ENCODE results near the gene SLC22A8. TPM values are rescaled to one million over a fixed set of nuclear protein-coding genes. Genes with fewer than 3 reads are reported as not detected.
"Not testable (repeated sequence)": the region's sequence is repeated elsewhere in the genome, so short reads cannot be mapped to it uniquely, and the experiment has no call there.

SLC22A8 gene
- not detected for polyA plus RNA-seq (2013, experiment 1 of 2)
- polyA plus RNA-seq (2013, experiment 2 of 2): not detected

GRCh38 chr11:63015521-63016215, at the start of gene SLC22A8:
Gene SLC22A8, minus strand, starts transcription at chr11:63015841. Its CDS starts 883 bp downstream, at chr11:63014958.
- Histone ChIP-seq H3K4me3 (ENCODE audit: low read length) (no peak within 1 kb of the TSS), H3K27me3 (ENCODE audit: insufficient read depth, low read length) (no peaks in the 10 kb centered on the region), H3K9ac (ENCODE audit: low read depth, low read length) (no peak within 1 kb of the TSS), H3K4me1 (ENCODE audit: insufficient read depth, low read length) (no peaks in the 10 kb centered on the region), H3K27ac (ENCODE audit: low read depth, low read length) (no peak within 1 kb of the TSS), H3K9me3 (ENCODE audit: insufficient read depth, low read depth, low read length) (no peaks in the 10 kb centered on the region), H3K36me3 (ENCODE audit: insufficient read depth, low read length) (no peaks in the 10 kb centered on the region)
- WGBS: 61% methylated on average over 18 of the region's 18 CpGs

GRCh38 chr11:63046203-63046602, 30.6 kb upstream of the SLC22A8 start:
- H3K4me1 ChIP-seq (ENCODE audit: insufficient read depth, low read length); H3K4me3 ChIP-seq (ENCODE audit: low read length); H3K27ac ChIP-seq (ENCODE audit: low read depth, low read length); H3K9me3 ChIP-seq (ENCODE audit: insufficient read depth, low read depth, low read length); H3K36me3 ChIP-seq (ENCODE audit: insufficient read depth, low read length); H3K27me3 ChIP-seq (ENCODE audit: insufficient read depth, low read length); H3K9ac ChIP-seq (ENCODE audit: low read depth, low read length): not testable (repeated sequence)
- 88% methylated on average over 1 of the region's 1 CpG for WGBS

DNA sequence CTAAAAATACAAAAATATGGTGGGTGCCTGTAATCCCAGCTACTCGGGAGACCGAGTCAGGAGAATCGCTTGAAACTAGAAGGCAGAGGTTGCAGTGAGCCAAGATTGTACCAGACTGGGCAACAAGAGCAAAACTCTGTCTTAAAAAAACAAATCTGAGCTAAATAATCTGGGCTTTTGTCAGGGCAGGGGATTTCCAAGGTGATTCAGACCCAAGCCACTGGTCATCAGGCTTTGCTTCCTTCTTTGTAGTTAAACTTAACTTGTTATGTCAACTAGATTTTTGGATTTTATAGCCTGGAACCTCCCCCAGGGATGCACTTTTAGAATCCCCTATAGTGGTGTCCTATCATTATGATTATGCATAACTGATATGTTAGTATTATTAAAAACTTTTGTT, 27.0 kb upstream of the SLC22A8 start:
- no peaks in the 10 kb centered on the region for H3K27me3 ChIP-seq (ENCODE audit: insufficient read depth, low read length)
- H3K27ac ChIP-seq (ENCODE audit: low read depth, low read length): no peak overlapping the region
- 0 out of 2 replicates have a peak, but pooled peaks cover 5% of the 10 kb centered on the region for H3K9me3 ChIP-seq (ENCODE audit: insufficient read depth, low read depth, low read length)
- H3K4me1 ChIP-seq (ENCODE audit: insufficient read depth, low read length): no peaks in the 10 kb centered on the region
- H3K9ac ChIP-seq (ENCODE audit: low read depth, low read length): no peak overlapping the region
- 96% methylated on average over 3 of the region's 3 CpGs for whole genome bisulfite sequencing
- H3K36me3 ChIP-seq (ENCODE audit: insufficient read depth, low read length): no peaks in the 10 kb centered on the region
- no peak overlapping the region for H3K4me3 ChIP-seq (ENCODE audit: low read length)

GRCh38 chr11:63032457-63032856, 16.8 kb upstream of the SLC22A8 start:
- WGBS: 97% methylated on average over 4 of the region's 4 CpGs

GRCh38 chr11:63023841-63024648, 8.4 kb upstream of the SLC22A8 start:
- Histone ChIP-seq H3K9ac (ENCODE audit: low read depth, low read length) (no peak overlapping the region), H3K4me1 (ENCODE audit: insufficient read depth, low read length) (no peaks in the 10 kb centered on the region), H3K4me3 (ENCODE audit: low read length) (no peak overlapping the region), H3K9me3 (ENCODE audit: insufficient read depth, low read depth, low read length) (no peaks in the 10 kb centered on the region), H3K27ac (ENCODE audit: low read depth, low read length) (no peak overlapping the region), H3K36me3 (ENCODE audit: insufficient read depth, low read length) (no peaks in the 10 kb centered on the region), H3K27me3 (ENCODE audit: insufficient read depth, low read length) (peaks cover 4% of the 10 kb centered on the region; the same call in 1 of the 2 replicates)
- WGBS: 24% methylated on average over 19 of the region's 19 CpGs

More at GRCh38 chr11:63032457-63032856, 16.8 kb upstream of the SLC22A8 start:
- Histone ChIP-seq H3K27ac (ENCODE audit: low read depth, low read length) (no peak overlapping the region), H3K4me3 (ENCODE audit: low read length) (no peak overlapping the region), H3K9ac (ENCODE audit: low read depth, low read length) (no peak overlapping the region), H3K36me3 (ENCODE audit: insufficient read depth, low read length) (no peaks in the 10 kb centered on the region), H3K27me3 (ENCODE audit: insufficient read depth, low read length) (no peaks in the 10 kb centered on the region), H3K9me3 (ENCODE audit: insufficient read depth, low read depth, low read length) (no peaks in the 10 kb centered on the region), H3K4me1 (ENCODE audit: insufficient read depth, low read length) (no peaks in the 10 kb centered on the region)

- Histone ChIP-seq H3K4me1 (ENCODE audit: insufficient read depth, low read length) (no peaks in the 10 kb centered on the region), H3K4me3 (ENCODE audit: low read length) (no peak overlapping the region), H3K9me3 (ENCODE audit: insufficient read depth, low read depth, low read length) (no peaks in the 10 kb centered on the region), H3K36me3 (ENCODE audit: insufficient read depth, low read length) (no peaks in the 10 kb centered on the region), H3K27ac (ENCODE audit: low read depth, low read length) (no peak overlapping the region), H3K27me3 (ENCODE audit: insufficient read depth, low read length) (peaks cover 4% of the 10 kb centered on the region; the same call in 1 of the 2 replicates), H3K9ac (ENCODE audit: low read depth, low read length) (no peak overlapping the region)
- 88% methylated on average over 11 of the region's 11 CpGs for WGBS
Measured at GRCh38 chr11:63023222-63023814, 7.7 kb upstream of the SLC22A8 start.

GRCh38 chr11:63022441-63022840, 6.8 kb upstream of the SLC22A8 start:
- no peak overlapping the region for H3K27ac ChIP-seq (ENCODE audit: low read depth, low read length)
- 81% methylated on average over 6 of the region's 6 CpGs for WGBS
- H3K9me3 ChIP-seq (ENCODE audit: insufficient read depth, low read depth, low read length): no peaks in the 10 kb centered on the region
- peaks cover 4% of the 10 kb centered on the region; the same call in 1 of the 2 replicates for H3K27me3 ChIP-seq (ENCODE audit: insufficient read depth, low read length)
- H3K9ac ChIP-seq (ENCODE audit: low read depth, low read length): no peak overlapping the region
- no peaks in the 10 kb centered on the region for H3K36me3 ChIP-seq (ENCODE audit: insufficient read depth, low read length)
- H3K4me3 ChIP-seq (ENCODE audit: low read length): no peak overlapping the region
- H3K4me1 ChIP-seq (ENCODE audit: insufficient read depth, low read length): no peaks in the 10 kb centered on the region

DNA sequence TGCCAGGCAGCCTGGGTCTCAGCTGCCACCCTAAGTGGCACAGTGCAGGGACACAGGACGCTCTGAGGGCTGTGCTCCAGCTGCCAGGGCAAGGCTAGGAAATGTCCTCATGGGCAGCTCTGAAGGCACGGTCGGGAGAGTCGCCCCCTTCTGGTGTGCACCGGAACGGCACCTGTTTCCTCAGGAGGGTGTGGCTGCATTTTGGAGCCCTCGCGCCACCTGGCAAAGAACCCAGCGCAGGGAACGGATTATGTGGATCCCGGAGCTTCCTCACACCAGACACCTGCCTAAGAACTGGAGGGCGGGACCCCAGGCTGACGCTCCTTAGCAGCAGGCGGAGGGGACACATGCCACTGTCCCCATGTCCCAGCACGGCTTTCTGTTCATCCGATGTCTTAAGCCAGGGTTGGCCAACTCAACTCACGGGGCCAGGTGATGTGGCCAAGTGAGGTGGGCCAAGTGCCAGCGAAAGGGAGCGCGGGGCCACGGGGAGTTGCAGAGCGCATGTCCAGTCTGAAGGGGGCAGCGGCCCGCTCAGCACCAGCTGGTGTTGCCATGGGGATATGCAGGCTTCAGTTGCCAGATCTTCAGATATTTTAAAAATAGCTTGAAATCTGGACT, 5.1 kb upstream of the SLC22A8 start:
- Histone ChIP-seq H3K4me1 (ENCODE audit: insufficient read depth, low read length) (no peaks in the 10 kb centered on the region), H3K27ac (ENCODE audit: low read depth, low read length) (no peak overlapping the region), H3K4me3 (ENCODE audit: low read length) (no peak overlapping the region), H3K9ac (ENCODE audit: low read depth, low read length) (no peak overlapping the region), H3K9me3 (ENCODE audit: insufficient read depth, low read depth, low read length) (no peaks in the 10 kb centered on the region), H3K27me3 (ENCODE audit: insufficient read depth, low read length) (peaks cover 4% of the 10 kb centered on the region; the same call in 1 of the 2 replicates), H3K36me3 (ENCODE audit: insufficient read depth, low read length) (no peaks in the 10 kb centered on the region)
- WGBS: 70% methylated on average over 24 of the region's 24 CpGs

DNA sequence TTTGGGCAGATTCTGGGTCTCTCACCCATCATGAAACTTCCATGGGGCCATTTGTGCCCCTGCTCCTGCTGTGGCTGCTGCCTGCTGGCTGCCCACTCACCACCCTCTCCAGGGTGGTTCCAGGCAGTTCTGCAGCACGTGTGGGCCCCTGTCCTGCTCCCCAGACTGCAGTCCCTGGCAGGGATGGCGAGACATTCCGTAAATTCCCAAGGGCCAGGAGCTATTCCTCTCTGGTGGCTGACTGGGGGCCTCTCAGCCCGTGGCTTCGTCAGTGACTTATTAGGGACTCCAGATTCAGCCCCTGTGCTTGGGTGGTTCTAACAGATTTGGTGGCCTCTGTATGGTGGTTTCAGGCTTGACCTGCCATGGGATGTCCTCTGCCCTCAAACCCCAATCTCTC, 3.9 kb upstream of the SLC22A8 start:
- no peak overlapping the region for H3K4me3 ChIP-seq (ENCODE audit: low read length)

DNA sequence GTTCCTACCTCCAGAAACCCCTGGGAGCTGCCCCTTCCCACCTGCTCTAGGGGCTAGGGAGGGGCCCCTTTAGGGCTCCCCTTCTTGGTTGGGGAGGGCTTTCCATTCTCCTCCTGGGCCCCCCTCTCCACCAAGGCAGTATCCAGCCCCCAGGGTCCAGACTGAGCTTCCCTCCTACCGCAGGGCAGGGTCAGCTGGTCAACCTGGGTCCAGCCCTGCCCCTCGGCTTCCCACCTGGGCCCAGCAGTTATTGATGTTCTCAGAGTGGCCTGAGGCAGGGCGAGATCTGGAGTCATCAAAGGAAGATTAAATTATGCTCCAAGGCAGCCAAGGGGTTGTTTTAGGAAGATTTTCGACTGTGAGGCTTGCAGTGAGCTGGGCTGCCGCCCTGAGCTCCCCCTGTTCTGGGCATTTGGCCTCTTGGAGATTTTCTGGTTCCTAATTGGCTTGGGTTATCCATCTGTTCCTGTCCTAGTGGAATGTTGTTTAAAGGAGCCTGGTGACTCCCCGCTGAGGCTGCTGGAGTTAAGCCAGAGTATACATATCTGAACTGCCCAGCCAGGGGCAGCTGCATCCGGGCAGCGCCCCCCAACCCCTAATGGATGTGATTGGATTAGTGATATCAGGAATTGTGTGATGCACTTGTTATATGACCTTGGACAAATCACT, 1.8 kb upstream of the SLC22A8 start:
- no peaks in the 10 kb centered on the region for H3K36me3 ChIP-seq (ENCODE audit: insufficient read depth, low read length)
- WGBS: 76% methylated on average over 8 of the region's 8 CpGs
- no peak overlapping the region for H3K4me3 ChIP-seq (ENCODE audit: low read length)
- H3K4me1 ChIP-seq (ENCODE audit: insufficient read depth, low read length): no peaks in the 10 kb centered on the region
- H3K27me3 ChIP-seq (ENCODE audit: insufficient read depth, low read length): no peaks in the 10 kb centered on the region
- no peak overlapping the region for H3K27ac ChIP-seq (ENCODE audit: low read depth, low read length)
- no peaks in the 10 kb centered on the region for H3K9me3 ChIP-seq (ENCODE audit: insufficient read depth, low read depth, low read length)
- H3K9ac ChIP-seq (ENCODE audit: low read depth, low read length): no peak overlapping the region

More for the DNA sequence above, 3.9 kb upstream of the SLC22A8 start:
- no peaks in the 10 kb centered on the region for H3K4me1 ChIP-seq (ENCODE audit: insufficient read depth, low read length)
- 76% methylated on average over 5 of the region's 5 CpGs for WGBS
- H3K27ac ChIP-seq (ENCODE audit: low read depth, low read length): no peak overlapping the region
- H3K36me3 ChIP-seq (ENCODE audit: insufficient read depth, low read length): no peaks in the 10 kb centered on the region
- H3K9me3 ChIP-seq (ENCODE audit: insufficient read depth, low read depth, low read length): no peaks in the 10 kb centered on the region
- H3K27me3 ChIP-seq (ENCODE audit: insufficient read depth, low read length): peaks cover 4% of the 10 kb centered on the region; the same call in 1 of the 2 replicates
- H3K9ac ChIP-seq (ENCODE audit: low read depth, low read length): no peak overlapping the region
